Activated B cell treated with CpG ODN at 0.5 μM for 24 hours (primary cell): ENCODE measurements around the gene RNASEH2B. TPM values are rescaled to one million over a fixed set of nuclear protein-coding genes. Genes with fewer than 3 reads are reported as not detected.

Experiments used
- ATAC-seq: fragments of 200-7000 bp; cut with Tn5 transposase; one replicate; pipeline ENCODE4 v1.10.0; 2021; ENCODE audit warnings: low read depth, mild to moderate bottlenecking, moderate library complexity
- CTCF ChIA-PET: fragments of 350-600 bp; sonication (Branson Sonifier 250); formaldehyde crosslinking; loops from one replicate; lab custom pipeline; 2021; ENCODE audit warnings: antibody characterized with exemption; lab: Charles Lee
- POLR2A ChIA-PET: fragments of 350-600 bp; sonication (Branson Sonifier 250); formaldehyde crosslinking; loops from one replicate; lab custom pipeline; 2021; ENCODE audit warnings: antibody characterized with exemption; lab: Charles Lee
- DNase-seq: peaks from one replicate; pipeline ENCODE4 v3.0.0; 2022
- H3K27ac Mint-ChIP-seq: one replicate; pipeline ENCODE4 v1.8.0; 2020; ENCODE audit warnings: mixed read lengths
- H3K27me3 Mint-ChIP-seq: one replicate; pipeline ENCODE4 v1.8.0; 2021; ENCODE audit warnings: mixed read lengths
- H3K36me3 Mint-ChIP-seq: one replicate; pipeline ENCODE4 v1.8.0; 2021; ENCODE audit warnings: low read depth, mixed read lengths
- H3K4me1 Mint-ChIP-seq: one replicate; pipeline ENCODE4 v1.8.0; 2021; ENCODE audit warnings: mixed read lengths
- H3K4me3 Mint-ChIP-seq: one replicate; pipeline ENCODE4 v1.8.0; 2020; ENCODE audit warnings: mild to moderate bottlenecking, mixed read lengths
- H3K9me3 Mint-ChIP-seq: one replicate; pipeline ENCODE4 v1.8.0; 2020; ENCODE audit warnings: mixed read lengths
- CTCF ChIP-seq: fragments of 200-600 bp; IDR thresholded peaks from one replicate; pipeline ENCODE4 v1.8.0; 2022; ENCODE audit warnings: antibody characterized with exemption, mild to moderate bottlenecking
- intact Hi-C: fragments of 100-400 bp; cut with micrococcal nuclease; formaldehyde crosslinking; loops from one replicate; pipeline ENCODE4 v1.15.1; 2024
- total RNA-seq: library from RNA; stranded (reverse); gene quantifications from 2 replicates; pipeline ENCODE4 v1.2.3, GENCODE V29; 2022

The RNASEH2B gene
- total RNA-seq, 1 donor from 2014 or later: 103 TPM

GRCh38 chr13:50955798-50956197 lies 46.2 kb downstream of the RNASEH2B start:
- no peak for TF ChIP-seq CTCF
- peaks cover 11% of the 10 kb centered on the region for H3K4me1 Mint-ChIP-seq
- H3K27ac Mint-ChIP-seq: no peak overlapping the region
- DNase-seq (no peak), ATAC-seq (no peak)
- H3K9me3 Mint-ChIP-seq: no peaks in the 10 kb centered on the region
- ChIA-PET POLR2A (interaction anchor here (0.6 kb wide), 1 partner anchor 1022 kb away, joined by 4 read pairs; no protein-coding TSS in a partner anchor), CTCF (no interaction called here)
- no peaks in the 10 kb centered on the region for H3K27me3 Mint-ChIP-seq
- intact Hi-C loops: no loop called here
- H3K36me3 Mint-ChIP-seq: peaks cover 77% of the 10 kb centered on the region
- no peak overlapping the region for H3K4me3 Mint-ChIP-seq

- H3K4me3 Mint-ChIP-seq: no peak overlapping the region
- peaks cover 11% of the 10 kb centered on the region for H3K4me1 Mint-ChIP-seq
- ATAC-seq: no peak
- POLR2A ChIA-PET: no interaction called here
- H3K9me3 Mint-ChIP-seq: no peaks in the 10 kb centered on the region
- no peak for DNase-seq
- peak overlapping the region; percentile 41 for H3K27ac Mint-ChIP-seq
- peaks cover 77% of the 10 kb centered on the region for H3K36me3 Mint-ChIP-seq
- no peak for TF ChIP-seq CTCF
- intact Hi-C loops: no loop called here
- CTCF ChIA-PET: no interaction called here
- H3K27me3 Mint-ChIP-seq: no peaks in the 10 kb centered on the region
Measured at GRCh38 chr13:50957620-50958019, 48.0 kb downstream of the RNASEH2B start.

GRCh38 chr13:50969691-50970090 lies 60.1 kb downstream of the RNASEH2B start:
- H3K36me3 Mint-ChIP-seq: peaks cover 74% of the 10 kb centered on the region
- ChIA-PET POLR2A (interaction anchor here (0.6 kb wide), 1 partner anchor 790 kb away, joined by 5 read pairs; no protein-coding TSS in a partner anchor), CTCF (no interaction called here)
- intact Hi-C loops: no loop called here
- ATAC-seq: no peak
- DNase-seq: no peak
- no peaks in the 10 kb centered on the region for H3K4me1 Mint-ChIP-seq
- no peaks in the 10 kb centered on the region for H3K27me3 Mint-ChIP-seq
- H3K4me3 Mint-ChIP-seq: no peak overlapping the region
- no peak for TF ChIP-seq CTCF
- H3K9me3 Mint-ChIP-seq: no peaks in the 10 kb centered on the region
- no peak overlapping the region for H3K27ac Mint-ChIP-seq

GRCh38 chr13:50970956-50971355 lies 61.4 kb downstream of the RNASEH2B start:
- no peak overlapping the region for H3K27ac Mint-ChIP-seq
- ChIA-PET CTCF (no interaction called here), POLR2A (interaction anchor here (0.6 kb wide), 1 partner anchor 118 kb away, joined by 7 read pairs; no protein-coding TSS in a partner anchor)
- H3K36me3 Mint-ChIP-seq: peaks cover 72% of the 10 kb centered on the region
- intact Hi-C loops: no loop called here
- DNase-seq (no peak), ATAC-seq (no peak)
- no peak overlapping the region for H3K4me3 Mint-ChIP-seq
- no peak for TF ChIP-seq CTCF
- no peaks in the 10 kb centered on the region for H3K27me3 Mint-ChIP-seq
- no peaks in the 10 kb centered on the region for H3K9me3 Mint-ChIP-seq
- no peaks in the 10 kb centered on the region for H3K4me1 Mint-ChIP-seq

- Mint-ChIP-seq H3K27ac (no peak overlapping the region), H3K9me3 (no peaks in the 10 kb centered on the region), H3K36me3 (peaks cover 63% of the 10 kb centered on the region), H3K27me3 (no peaks in the 10 kb centered on the region), H3K4me3 (no peak overlapping the region), H3K4me1 (no peaks in the 10 kb centered on the region)
- intact Hi-C loops: no loop called here
- ATAC-seq (no peak), DNase-seq (no peak)
- CTCF ChIA-PET: no interaction called here
- POLR2A ChIA-PET: interaction anchor here (0.8 kb wide), 1 partner anchor 977 kb away, joined by 3 read pairs; the partner anchor contains the start of gene TRIM13
- TF ChIP-seq CTCF: no peak
Measured at GRCh38 chr13:50974268-50974667, 64.7 kb downstream of the RNASEH2B start.
